Transverse colon (tissue), 4 donors: ENCODE measurements around the gene ALPP.

ENCODE experiments used
- CTCF ChIP-seq, 5 experiments: fragments of 200-600 bp in 3 of 5; fragments of 450-650 bp in 2 of 5; sonication (generic) in 3 of 5; IDR thresholded peaks; 1 replicate in 2 of 5; 2 replicates in 3 of 5; pipeline ENCODE4 v1.5.1; 2016 to 2017; ENCODE audit warnings: antibody characterized with exemption in 5 of 5, inconsistent platforms in 3 of 5, mild to moderate bottlenecking in 2 of 5, moderate library complexity in 1 of 5
- POLR2A ChIP-seq: fragments of 450-650 bp; IDR thresholded peaks from one replicate; pipeline ENCODE4 v1.6.1; 2016; ENCODE audit warnings: antibody characterized with exemption, mild to moderate bottlenecking, moderate library complexity
- POLR2AphosphoS5 ChIP-seq, 3 donors: sonication (generic); formaldehyde crosslinking; IDR thresholded peaks; one replicate each; pipeline ENCODE4 v1.6.1; 2016; ENCODE audit warnings: antibody characterized with exemption in 3 of 3

DNA sequence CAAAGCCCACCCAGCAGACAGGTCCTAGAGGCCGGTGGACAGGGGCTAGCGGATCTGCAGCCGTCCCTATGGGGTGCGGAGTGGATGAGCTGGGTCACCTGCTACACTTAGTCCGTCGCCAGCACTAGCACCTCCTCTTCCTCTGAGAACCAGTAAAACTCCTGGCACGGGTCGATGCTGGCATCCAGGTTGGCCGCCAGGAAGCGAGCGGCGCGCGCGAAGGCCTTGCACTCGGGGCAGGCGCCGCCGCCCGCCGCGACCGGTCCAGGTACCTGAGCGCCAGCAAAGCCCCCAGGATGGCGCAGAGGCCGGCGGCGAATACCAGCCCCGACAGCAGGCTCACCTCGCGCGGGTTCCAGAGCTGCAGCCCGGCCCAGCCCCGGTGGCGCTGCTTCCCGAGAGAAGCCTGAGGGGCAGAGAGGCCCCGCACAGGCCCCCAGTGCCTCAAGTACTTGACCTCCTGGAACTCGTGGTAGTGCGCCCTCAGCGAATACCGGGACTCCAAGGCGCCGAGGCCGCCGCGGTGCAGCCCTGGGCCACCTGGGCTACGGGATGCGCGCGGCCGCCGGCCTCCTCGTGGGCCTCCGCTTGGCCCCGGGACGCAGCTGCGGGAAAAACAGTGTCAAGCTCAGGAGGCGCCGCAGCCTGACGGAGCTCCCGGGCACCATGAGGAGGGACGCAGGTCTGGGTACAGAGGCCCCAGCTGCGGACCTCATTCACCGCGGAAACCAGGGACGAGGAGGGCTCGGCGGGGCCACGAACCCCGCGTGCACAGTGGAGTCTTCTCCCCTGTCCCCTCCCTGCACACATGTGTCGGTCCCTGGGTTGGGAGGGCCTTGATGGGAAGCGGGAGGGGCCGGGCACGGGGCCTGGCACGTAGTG lies 27.5 kb upstream of the ALPP start:
- TF ChIP-seq CTCF (IDR thresholded peaks at IDR 0.05) (no peak), POLR2A (no peak), POLR2AphosphoS5 (IDR thresholded peaks at IDR 0.05) (no peak)
